NT2/D1 (cell line): ENCODE results near the gene PHACTR1.

Experiments used
- YY1 ChIP-seq: IDR thresholded peaks from 2 replicates; pipeline ENCODE4 v1.6.1; 2011; ENCODE audit not compliant: insufficient read length, insufficient read depth
- ZNF274 ChIP-seq: IDR thresholded peaks from 2 replicates; pipeline ENCODE4 v1.6.1; 2011; ENCODE audit warnings: mild to moderate bottlenecking, low read depth, low read length

DNA sequence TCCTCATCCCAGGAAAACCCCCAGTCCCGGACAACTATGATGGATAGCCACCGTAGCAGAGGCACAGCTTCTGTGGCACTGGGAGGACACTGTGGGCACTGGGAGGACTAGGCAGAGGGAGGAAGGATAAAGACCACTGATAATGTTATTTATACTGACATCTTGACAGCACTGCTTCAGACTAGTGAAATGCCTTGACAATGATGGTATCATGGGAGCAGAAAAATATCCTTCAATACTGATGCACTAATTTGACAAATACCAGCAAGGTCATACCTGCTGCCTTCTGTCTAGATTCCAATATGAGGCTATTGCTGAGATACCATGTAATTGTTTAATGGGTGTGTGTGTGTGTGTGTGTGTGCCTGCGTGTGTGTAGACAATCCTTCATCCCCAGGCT lies 148.6 kb downstream of the PHACTR1 start:
- TF ChIP-seq ZNF274 (no peak), YY1 (no peak)
